ENCODE data around the gene MCF2L. TPM values are rescaled to one million over a fixed set of nuclear protein-coding genes. Genes with fewer than 3 reads are reported as not detected.

Gene MCF2L
- total and polyA plus RNA-seq, 2 donors, result 15.3 to 31.7 TPM

Other genes starting within 250 kb of the MCF2L start
- gene F7, start 136.6 kb downstream of the MCF2L start, total RNA-seq, result 0.63 TPM
- 0.30 TPM for gene F7, start 136.6 kb downstream of the MCF2L start, polyA plus RNA-seq
- gene F10, start 153.6 kb downstream of the MCF2L start, total RNA-seq, result 27.6 TPM
- gene F10, start 153.6 kb downstream of the MCF2L start, polyA plus RNA-seq, result 26.7 TPM
- not detected for gene PROZ, start 189.4 kb downstream of the MCF2L start, total RNA-seq
- not detected for gene PROZ, start 189.4 kb downstream of the MCF2L start, polyA plus RNA-seq
- 70.4 TPM for gene PCID2, start 239.5 kb downstream of the MCF2L start, total RNA-seq
- 39.9 TPM for gene PCID2, start 239.5 kb downstream of the MCF2L start, polyA plus RNA-seq
- 83.0 TPM for gene CUL4A, start 240.4 kb downstream of the MCF2L start, total RNA-seq
- 44.2 TPM for gene CUL4A, start 240.4 kb downstream of the MCF2L start, polyA plus RNA-seq

Measured in urinary bladder (tissue), 2 donors.